Measurements from ENCODE around the gene NUDT14. TPM values are rescaled to one million over a fixed set of nuclear protein-coding genes. Genes with fewer than 3 reads are reported as not detected.

Gene NUDT14
- total RNA-seq, 2 donors from 2014 or later = 10.8 to 15.4 TPM

- peaks cover 8% of the 10 kb centered on the region for H3K9me3 ChIP-seq (ENCODE audit: control insufficient read depth, low read length, poor library complexity, severe bottlenecking)
- no peak for ATAC-seq
- no peak for DNase-seq
- H3K27me3 Mint-ChIP-seq = peaks cover 63% of the 10 kb centered on the region
- peaks cover 7% of the 10 kb centered on the region for H3K4me1 Mint-ChIP-seq
- H3K27ac Mint-ChIP-seq = no peak overlapping the region
- H3K36me3 Mint-ChIP-seq (ENCODE audit: low read depth) = peaks cover 2% of the 10 kb centered on the region
- no peak overlapping the region for H3K4me3 Mint-ChIP-seq
Observed at GRCh38 chr14:105123064-105123665, 57.9 kb downstream of the NUDT14 start.

Other genes with a start within 250 kb of the NUDT14 start
- not detected for gene AHNAK2, start 202.9 kb downstream of the NUDT14 start, total RNA-seq
- 1 to 10 TPM; 1.6 to 4.4 TPM for gene CLBA1, start 195.5 kb downstream of the NUDT14 start, total RNA-seq
- gene CDCA4, start 160.2 kb downstream of the NUDT14 start, total RNA-seq = 10 to 100 TPM; 16.1 to 18.4 TPM
- 10 to 100 TPM; 43.4 to 47.1 TPM for gene GPR132, start 115.9 kb downstream of the NUDT14 start, total RNA-seq
- 1 to 10 TPM in 1 of 2 donors, under 1 TPM in 1; 0.55 to 1.2 TPM for gene JAG2, start 12.5 kb downstream of the NUDT14 start, total RNA-seq
- 10 to 100 TPM; 34.9 to 36.2 TPM for gene BTBD6, start 67.2 kb upstream of the NUDT14 start, total RNA-seq
- gene BRF1, start 119.7 kb upstream of the NUDT14 start, total RNA-seq = 10 to 100 TPM; 60.1 to 62.6 TPM
- 10 to 100 TPM; 56.0 to 64.9 TPM for gene PACS2, start 133.4 kb upstream of the NUDT14 start, total RNA-seq
- 1 to 10 TPM in 1 of 2 donors, under 1 TPM in 1; 0.60 to 1.7 TPM for gene TEX22, start 217.2 kb upstream of the NUDT14 start, total RNA-seq
- gene MTA1, start 238.5 kb upstream of the NUDT14 start, total RNA-seq = 10 to 100 TPM; 99.0 to 99.7 TPM

Measured in T-helper 17 cell (primary cell).